ENCODE measurements around the gene AFAP1.

The AFAP1 gene

GRCh38 chr4:7759635-7760034 is 180.0 kb downstream of the AFAP1 start:
- Histone ChIP-seq H3K27me3 (ENCODE audit: control insufficient read depth in 1 of 2, insufficient read depth in 2 of 2, low read length in 2 of 2) (no peaks in the 10 kb centered on the region), H3K4me3 (ENCODE audit: low read length in 2 of 2) (no peak overlapping the region), H3K9me3 (ENCODE audit: control insufficient read depth in 2 of 2, low read length in 2 of 2) (no peaks in the 10 kb centered on the region), H3K4me1 (ENCODE audit: control insufficient read depth, insufficient read depth, low read length) (peaks cover 21% of the 10 kb centered on the region), H3K36me3 (ENCODE audit: control insufficient read depth in 2 of 2, insufficient read depth in 2 of 2, low read length in 2 of 2) (peaks cover 8 to 20% of the 10 kb centered on the region in 2 donors), H3K27ac (ENCODE audit: low read length) (no peak overlapping the region), H3K9ac (ENCODE audit: low read length in 2 of 2) (no peak overlapping the region)

- Histone ChIP-seq H3K36me3 (ENCODE audit: control insufficient read depth in 2 of 2, insufficient read depth in 2 of 2, low read length in 2 of 2) (peaks cover 8 to 20% of the 10 kb centered on the region in 2 donors), H3K9ac (ENCODE audit: low read length in 2 of 2) (no peak overlapping the region), H3K27me3 (ENCODE audit: control insufficient read depth in 1 of 2, insufficient read depth in 2 of 2, low read length in 2 of 2) (no peaks in the 10 kb centered on the region), H3K9me3 (ENCODE audit: control insufficient read depth in 2 of 2, low read length in 2 of 2) (no peaks in the 10 kb centered on the region), H3K4me3 (ENCODE audit: low read length in 2 of 2) (no peak overlapping the region), H3K27ac (ENCODE audit: low read length) (no peak overlapping the region), H3K4me1 (ENCODE audit: control insufficient read depth, insufficient read depth, low read length) (peaks cover 19% of the 10 kb centered on the region)
Observed at GRCh38 chr4:7759216-7759615, 180.4 kb downstream of the AFAP1 start.

- Histone ChIP-seq H3K36me3 (ENCODE audit: control insufficient read depth in 2 of 2, insufficient read depth in 2 of 2, low read length in 2 of 2) (peaks cover 8 to 16% of the 10 kb centered on the region in 2 donors), H3K27ac (ENCODE audit: low read length) (peak overlapping the region; percentile 31), H3K4me3 (ENCODE audit: low read length in 2 of 2) (no peak overlapping the region), H3K9ac (ENCODE audit: low read length in 2 of 2) (no peak overlapping the region), H3K4me1 (ENCODE audit: control insufficient read depth, insufficient read depth, low read length) (peaks cover 20% of the 10 kb centered on the region), H3K9me3 (ENCODE audit: control insufficient read depth in 2 of 2, low read length in 2 of 2) (no peaks in the 10 kb centered on the region), H3K27me3 (ENCODE audit: control insufficient read depth in 1 of 2, insufficient read depth in 2 of 2, low read length in 2 of 2) (no peaks in the 10 kb centered on the region)
Observed at GRCh38 chr4:7758476-7758875, 181.2 kb downstream of the AFAP1 start.

GRCh38 chr4:7757501-7758471 is 181.9 kb downstream of the AFAP1 start:
- Histone ChIP-seq H3K9me3 (ENCODE audit: control insufficient read depth in 2 of 2, low read length in 2 of 2) (no peaks in the 10 kb centered on the region), H3K27me3 (ENCODE audit: control insufficient read depth in 1 of 2, insufficient read depth in 2 of 2, low read length in 2 of 2) (no peaks in the 10 kb centered on the region), H3K4me3 (ENCODE audit: low read length in 2 of 2) (no peak overlapping the region), H3K4me1 (ENCODE audit: control insufficient read depth, insufficient read depth, low read length) (peaks cover 22% of the 10 kb centered on the region), H3K36me3 (ENCODE audit: control insufficient read depth in 2 of 2, insufficient read depth in 2 of 2, low read length in 2 of 2) (peaks cover 5 to 14% of the 10 kb centered on the region in 2 donors), H3K27ac (ENCODE audit: low read length) (peak overlapping the region; percentile 31), H3K9ac (ENCODE audit: low read length in 2 of 2) (no peak overlapping the region)

GRCh38 chr4:7756561-7757355 is 182.9 kb downstream of the AFAP1 start:
- H3K9ac ChIP-seq (ENCODE audit: low read length in 2 of 2): no peak overlapping the region
- no peaks in the 10 kb centered on the region for H3K9me3 ChIP-seq (ENCODE audit: control insufficient read depth in 2 of 2, low read length in 2 of 2)
- no peak overlapping the region for H3K4me3 ChIP-seq (ENCODE audit: low read length in 2 of 2)
- H3K4me1 ChIP-seq (ENCODE audit: control insufficient read depth, insufficient read depth, low read length): peaks cover 22% of the 10 kb centered on the region
- peaks cover 5 to 10% of the 10 kb centered on the region in 2 donors for H3K36me3 ChIP-seq (ENCODE audit: control insufficient read depth in 2 of 2, insufficient read depth in 2 of 2, low read length in 2 of 2)
- no peaks in the 10 kb centered on the region for H3K27me3 ChIP-seq (ENCODE audit: control insufficient read depth in 1 of 2, insufficient read depth in 2 of 2, low read length in 2 of 2)
- no peak overlapping the region for H3K27ac ChIP-seq (ENCODE audit: low read length)

GRCh38 chr4:7756071-7756470 is 183.6 kb downstream of the AFAP1 start:
- Histone ChIP-seq H3K36me3 (ENCODE audit: control insufficient read depth in 2 of 2, insufficient read depth in 2 of 2, low read length in 2 of 2) (peaks cover 4 to 5% of the 10 kb centered on the region in 2 donors), H3K9ac (ENCODE audit: low read length in 2 of 2) (no peak overlapping the region), H3K27me3 (ENCODE audit: control insufficient read depth in 1 of 2, insufficient read depth in 2 of 2, low read length in 2 of 2) (no peaks in the 10 kb centered on the region), H3K9me3 (ENCODE audit: control insufficient read depth in 2 of 2, low read length in 2 of 2) (no peaks in the 10 kb centered on the region), H3K4me1 (ENCODE audit: control insufficient read depth, insufficient read depth, low read length) (peaks cover 22% of the 10 kb centered on the region), H3K27ac (ENCODE audit: low read length) (no peak overlapping the region), H3K4me3 (ENCODE audit: low read length in 2 of 2) (no peak overlapping the region)

- Histone ChIP-seq H3K4me1 (ENCODE audit: control insufficient read depth, insufficient read depth, low read length) (peaks cover 22% of the 10 kb centered on the region), H3K4me3 (ENCODE audit: low read length in 2 of 2) (no peak overlapping the region), H3K9ac (ENCODE audit: low read length in 2 of 2) (no peak overlapping the region), H3K27me3 (ENCODE audit: control insufficient read depth in 1 of 2, insufficient read depth in 2 of 2, low read length in 2 of 2) (no peaks in the 10 kb centered on the region), H3K36me3 (ENCODE audit: control insufficient read depth in 2 of 2, insufficient read depth in 2 of 2, low read length in 2 of 2) (peaks cover 4% of the 10 kb centered on the region in 2 donors), H3K27ac (ENCODE audit: low read length) (no peak overlapping the region), H3K9me3 (ENCODE audit: control insufficient read depth in 2 of 2, low read length in 2 of 2) (no peaks in the 10 kb centered on the region)
Observed at GRCh38 chr4:7755561-7755960, 184.1 kb downstream of the AFAP1 start.

DNA sequence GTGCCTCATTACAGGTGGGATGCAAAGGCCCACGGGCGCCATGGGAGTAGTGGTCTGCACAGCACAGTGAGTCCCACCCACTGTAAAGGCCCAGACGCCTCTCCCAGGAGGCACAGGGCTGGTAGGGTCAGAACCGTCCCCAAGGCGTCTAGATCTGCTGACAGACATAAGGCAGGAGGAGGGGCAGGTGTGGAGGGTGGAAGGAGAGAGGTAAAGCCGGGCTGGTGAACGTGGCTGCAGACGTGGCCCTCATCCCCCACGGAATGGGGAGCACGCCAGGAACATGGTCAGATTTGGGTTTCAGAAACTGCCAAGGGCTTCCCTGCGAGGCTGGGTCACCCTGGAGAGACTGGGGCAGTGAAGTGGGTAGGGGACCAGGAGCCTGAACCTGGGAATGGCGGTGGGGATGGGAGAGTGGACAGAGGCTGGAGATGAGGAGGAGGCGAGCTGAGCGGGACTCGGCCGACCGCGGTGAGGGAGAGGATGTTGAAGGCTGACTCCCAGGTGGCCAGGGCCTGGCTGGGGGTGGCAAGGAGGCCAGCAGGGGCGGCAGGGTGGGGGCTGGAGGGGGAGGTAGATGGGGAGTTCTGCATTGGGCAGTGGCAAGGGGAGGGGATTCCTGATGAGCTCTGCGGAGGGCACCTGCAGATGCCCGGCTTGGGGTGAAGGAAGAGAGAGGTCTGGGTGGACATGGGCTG is 184.9 kb downstream of the AFAP1 start:
- Histone ChIP-seq H3K27me3 (ENCODE audit: control insufficient read depth in 1 of 2, insufficient read depth in 2 of 2, low read length in 2 of 2) (no peaks in the 10 kb centered on the region), H3K4me3 (ENCODE audit: low read length in 2 of 2) (no peak overlapping the region), H3K9ac (ENCODE audit: low read length in 2 of 2) (no peak overlapping the region), H3K27ac (ENCODE audit: low read length) (no peak overlapping the region), H3K36me3 (ENCODE audit: control insufficient read depth in 2 of 2, insufficient read depth in 2 of 2, low read length in 2 of 2) (peaks cover 0 to 3% of the 10 kb centered on the region in 2 donors), H3K9me3 (ENCODE audit: control insufficient read depth in 2 of 2, low read length in 2 of 2) (no peaks in the 10 kb centered on the region), H3K4me1 (ENCODE audit: control insufficient read depth, insufficient read depth, low read length) (peaks cover 22% of the 10 kb centered on the region)

GRCh38 chr4:7753931-7754465 is 185.7 kb downstream of the AFAP1 start:
- Histone ChIP-seq H3K4me1 (ENCODE audit: control insufficient read depth, insufficient read depth, low read length) (peaks cover 22% of the 10 kb centered on the region), H3K27me3 (ENCODE audit: control insufficient read depth in 1 of 2, insufficient read depth in 2 of 2, low read length in 2 of 2) (no peaks in the 10 kb centered on the region), H3K36me3 (ENCODE audit: control insufficient read depth in 2 of 2, insufficient read depth in 2 of 2, low read length in 2 of 2) (peaks cover 0 to 3% of the 10 kb centered on the region in 2 donors), H3K27ac (ENCODE audit: low read length) (no peak overlapping the region), H3K4me3 (ENCODE audit: low read length in 2 of 2) (no peak overlapping the region), H3K9ac (ENCODE audit: low read length in 2 of 2) (no peak overlapping the region), H3K9me3 (ENCODE audit: control insufficient read depth in 2 of 2, low read length in 2 of 2) (no peaks in the 10 kb centered on the region)

GRCh38 chr4:7753271-7753670 is 186.4 kb downstream of the AFAP1 start:
- Histone ChIP-seq H3K9ac (ENCODE audit: low read length in 2 of 2) (no peak overlapping the region), H3K4me3 (ENCODE audit: low read length in 2 of 2) (no peak overlapping the region), H3K9me3 (ENCODE audit: control insufficient read depth in 2 of 2, low read length in 2 of 2) (no peaks in the 10 kb centered on the region), H3K4me1 (ENCODE audit: control insufficient read depth, insufficient read depth, low read length) (peaks cover 19% of the 10 kb centered on the region), H3K27ac (ENCODE audit: low read length) (no peak overlapping the region), H3K27me3 (ENCODE audit: control insufficient read depth in 1 of 2, insufficient read depth in 2 of 2, low read length in 2 of 2) (no peaks in the 10 kb centered on the region), H3K36me3 (ENCODE audit: control insufficient read depth in 2 of 2, insufficient read depth in 2 of 2, low read length in 2 of 2) (peaks cover 0 to 3% of the 10 kb centered on the region in 2 donors)
